Duodenal mucosa (tissue), 2 donors: ENCODE measurements around the gene LAMA5.

Source experiments
- H3K27ac ChIP-seq: one replicate; pipeline ENCODE4 v1.7.0; 2013; ENCODE audit warnings: low read depth, low read length
- H3K27me3 ChIP-seq, 2 donors: one replicate each; pipeline ENCODE4 v1.7.0; 2013; ENCODE audit warnings: low read length in 2 of 2, control low read depth in 1 of 2; ENCODE audit not compliant: insufficient read depth in 2 of 2, control insufficient read depth in 1 of 2
- H3K36me3 ChIP-seq, 2 donors: one replicate each; pipeline ENCODE4 v1.7.0; 2013; ENCODE audit warnings: low read length in 2 of 2, control low read depth in 1 of 2; ENCODE audit not compliant: insufficient read depth in 2 of 2, control insufficient read depth in 1 of 2
- H3K4me1 ChIP-seq, 2 donors: one replicate each; pipeline ENCODE4 v1.7.0; 2013; ENCODE audit warnings: low read length in 2 of 2, control low read depth in 1 of 2; ENCODE audit not compliant: insufficient read depth in 2 of 2, control insufficient read depth in 1 of 2
- H3K4me3 ChIP-seq, 2 donors: one replicate each; pipeline ENCODE4 v1.7.0; 2013; ENCODE audit warnings: low read length in 2 of 2, low read depth in 1 of 2
- H3K9ac ChIP-seq, 2 donors: one replicate each; pipeline ENCODE4 v1.7.0; 2013; ENCODE audit warnings: low read length in 2 of 2, low read depth in 1 of 2
- H3K9me3 ChIP-seq, 2 donors: one replicate each; pipeline ENCODE4 v1.7.0; 2013; ENCODE audit warnings: low read length in 2 of 2, control low read depth in 1 of 2; ENCODE audit not compliant: control insufficient read depth in 1 of 2

Gene LAMA5

GRCh38 chr20:62388839-62389600 is 21.9 kb upstream of the LAMA5 start:
- peak overlapping the region; percentile 4 to 96 for H3K9ac ChIP-seq
- H3K9me3 ChIP-seq = no peaks in the 10 kb centered on the region
- H3K4me3 ChIP-seq = no peak overlapping the region
- peaks cover 13 to 27% of the 10 kb centered on the region in 2 donors for H3K4me1 ChIP-seq
- H3K36me3 ChIP-seq = peaks cover 19 to 49% of the 10 kb centered on the region in 2 donors
- H3K27me3 ChIP-seq = no peaks in the 10 kb centered on the region
- H3K27ac ChIP-seq = no peak overlapping the region

- Histone ChIP-seq H3K36me3 (peaks cover 19 to 48% of the 10 kb centered on the region in 2 donors), H3K4me1 (peaks cover 13 to 27% of the 10 kb centered on the region in 2 donors), H3K27me3 (no peaks in the 10 kb centered on the region), H3K9me3 (no peaks in the 10 kb centered on the region), H3K9ac (peak overlapping the region; percentile 95 to 96), H3K27ac (no peak overlapping the region), H3K4me3 (peak overlapping the region; percentile 99 to 100)
Measured at GRCh38 chr20:62387933-62388635, 21.0 kb upstream of the LAMA5 start.

- Histone ChIP-seq H3K27me3 (no peaks in the 10 kb centered on the region), H3K4me1 (peaks cover 16 to 27% of the 10 kb centered on the region in 2 donors), H3K4me3 (peak overlapping the region; percentile 99 to 100), H3K36me3 (peaks cover 15 to 41% of the 10 kb centered on the region in 2 donors), H3K9me3 (no peaks in the 10 kb centered on the region), H3K27ac (no peak overlapping the region), H3K9ac (peak overlapping the region; percentile 95 to 96)
Measured at GRCh38 chr20:62387219-62387913, 20.3 kb upstream of the LAMA5 start.

- peak within 1 kb of the TSS; percentile 96 to 98 for H3K9ac ChIP-seq
- H3K9me3 ChIP-seq = no peaks in the 10 kb centered on the region
- peak within 1 kb of the TSS; percentile 90 for H3K27ac ChIP-seq
- H3K36me3 ChIP-seq = peaks cover 19 to 43% of the 10 kb centered on the region in 2 donors
- no peaks in the 10 kb centered on the region for H3K27me3 ChIP-seq
- peaks cover 17 to 27% of the 10 kb centered on the region in 2 donors for H3K4me1 ChIP-seq
- H3K4me3 ChIP-seq = peak within 1 kb of the TSS; percentile 99 to 100
Measured at GRCh38 chr20:62386383-62387218, 19.5 kb upstream of the LAMA5 start, which contains the start of gene RPS21. RPS21 (plus strand) TSS chr20:62387103; CDS start chr20:62387339, 236 bp downstream.

- peaks cover 5 to 8% of the 10 kb centered on the region in 2 donors for H3K36me3 ChIP-seq
- no peak overlapping the region for H3K4me3 ChIP-seq
- H3K9me3 ChIP-seq = no peaks in the 10 kb centered on the region
- H3K4me1 ChIP-seq = peaks cover 5 to 12% of the 10 kb centered on the region in 2 donors
- H3K27ac ChIP-seq = no peak overlapping the region
- H3K27me3 ChIP-seq = no peaks in the 10 kb centered on the region
- no peak overlapping the region for H3K9ac ChIP-seq
Measured at GRCh38 chr20:62382306-62383198, 15.4 kb upstream of the LAMA5 start.

- no peak overlapping the region for H3K27ac ChIP-seq
- H3K36me3 ChIP-seq = peaks cover 5 to 8% of the 10 kb centered on the region in 2 donors
- H3K9ac ChIP-seq = no peak overlapping the region
- no peaks in the 10 kb centered on the region for H3K9me3 ChIP-seq
- H3K4me1 ChIP-seq = peaks cover 4 to 12% of the 10 kb centered on the region in 2 donors
- no peak overlapping the region for H3K4me3 ChIP-seq
- no peaks in the 10 kb centered on the region for H3K27me3 ChIP-seq
Measured at GRCh38 chr20:62381842-62382241, 14.7 kb upstream of the LAMA5 start.

- H3K27me3 ChIP-seq = no peaks in the 10 kb centered on the region
- H3K4me1 ChIP-seq = peaks cover 4 to 14% of the 10 kb centered on the region in 2 donors
- H3K36me3 ChIP-seq = peaks cover 5 to 8% of the 10 kb centered on the region in 2 donors
- no peaks in the 10 kb centered on the region for H3K9me3 ChIP-seq
- H3K27ac ChIP-seq = no peak overlapping the region
- no peak overlapping the region for H3K4me3 ChIP-seq
- no peak overlapping the region for H3K9ac ChIP-seq
Measured at GRCh38 chr20:62381202-62381797, 14.2 kb upstream of the LAMA5 start.

GRCh38 chr20:62378215-62378614 is 11.1 kb upstream of the LAMA5 start:
- H3K36me3 ChIP-seq = peaks cover 4 to 5% of the 10 kb centered on the region in 2 donors
- peaks cover 0 to 3% of the 10 kb centered on the region in 2 donors for H3K27me3 ChIP-seq
- no peak overlapping the region for H3K27ac ChIP-seq
- peaks cover 4 to 13% of the 10 kb centered on the region in 2 donors for H3K4me1 ChIP-seq
- H3K9me3 ChIP-seq = no peaks in the 10 kb centered on the region
- no peak overlapping the region for H3K4me3 ChIP-seq
- H3K9ac ChIP-seq = no peak overlapping the region
